ENCODE measurements around the gene MAPK8IP3. TPM values are rescaled to one million over a fixed set of nuclear protein-coding genes. Genes with fewer than 3 reads are reported as not detected.

MAPK8IP3 gene
- total RNA-seq, 3 donors from 2014 or later, result 41.1 to 82.6 (median 71.6) TPM

- no peak overlapping the region for H3K27ac ChIP-seq
- TF ChIP-seq CTCF (IDR thresholded peaks at IDR 0.05) (no peak), POLR2A (IDR thresholded peaks at IDR 0.05) (no peak), POLR2AphosphoS5 (IDR thresholded peaks at IDR 0.05) (no peak)
- peaks cover 0 to 15% of the 10 kb centered on the region in 2 donors for H3K4me1 ChIP-seq
- H3K27me3 ChIP-seq, result no peaks in the 10 kb centered on the region
- DNase-seq (ENCODE audit: low spot score in 2 of 2), result no peak
- peaks cover 5% of the 10 kb centered on the region for H3K36me3 ChIP-seq
- peak overlapping the region in 1 of 3 donors; percentile 96 for H3K4me3 ChIP-seq
- intact Hi-C loops (cut with DNase I; ENCODE audit: low total_unique reads), result no loop called here
- no peaks in the 10 kb centered on the region for H3K9me3 ChIP-seq
Observed at GRCh38 chr16:1780677-1781072, 74.7 kb downstream of the MAPK8IP3 start.

- peak overlapping the region; percentile 77 to 96 (median 94) for H3K4me3 ChIP-seq
- peak overlapping the region; percentile 83 to 91 for H3K27ac ChIP-seq
- no peaks in the 10 kb centered on the region for H3K27me3 ChIP-seq
- H3K4me1 ChIP-seq, result peaks cover 0 to 15% of the 10 kb centered on the region in 2 donors
- intact Hi-C loops (cut with DNase I; ENCODE audit: low total_unique reads), result no loop called here
- H3K36me3 ChIP-seq, result peaks cover 5% of the 10 kb centered on the region
- no peak for DNase-seq (ENCODE audit: low spot score in 2 of 2)
- TF ChIP-seq POLR2A (IDR thresholded peaks at IDR 0.05) (no peak), CTCF (IDR thresholded peaks at IDR 0.05) (no peak), POLR2AphosphoS5 (IDR thresholded peaks at IDR 0.05) (no peak)
- no peaks in the 10 kb centered on the region for H3K9me3 ChIP-seq
Observed at GRCh38 chr16:1781254-1781653, 75.3 kb downstream of the MAPK8IP3 start.

- DNase-seq (ENCODE audit: low spot score in 2 of 2), result no peak
- H3K36me3 ChIP-seq, result peaks cover under 1% of the 10 kb centered on the region
- H3K4me1 ChIP-seq, result peaks cover 0 to 15% of the 10 kb centered on the region in 2 donors
- no peaks in the 10 kb centered on the region for H3K9me3 ChIP-seq
- H3K27ac ChIP-seq, result peak overlapping the region; percentile 83 to 91
- peak overlapping the region; percentile 77 to 96 (median 94) for H3K4me3 ChIP-seq
- intact Hi-C loops (cut with DNase I; ENCODE audit: low total_unique reads), result no loop called here
- TF ChIP-seq POLR2A (IDR thresholded peaks at IDR 0.05), result no peak
- peak; percentile 15 to 18 (median 16) for TF ChIP-seq CTCF (IDR thresholded peaks at IDR 0.05)
- H3K27me3 ChIP-seq, result no peaks in the 10 kb centered on the region
Observed at GRCh38 chr16:1781758-1782407, 75.9 kb downstream of the MAPK8IP3 start.

- peak; percentile 100 for DNase-seq (ENCODE audit: low spot score in 2 of 2)
- Histone ChIP-seq H3K9me3 (no peaks in the 10 kb centered on the region), H3K36me3 (no peaks in the 10 kb centered on the region), H3K27ac (peak within 1 kb of the TSS; percentile 83 to 91), H3K27me3 (no peaks in the 10 kb centered on the region), H3K4me1 (peaks cover 0 to 15% of the 10 kb centered on the region in 2 donors), H3K4me3 (peak within 1 kb of the TSS; percentile 77 to 96 (median 94))
- intact Hi-C loops (cut with DNase I; ENCODE audit: low total_unique reads), result no loop called here
- TF ChIP-seq CTCF (IDR thresholded peaks at IDR 0.05) (no peak), POLR2AphosphoS5 (IDR thresholded peaks at IDR 0.05) (peak; percentile 25 to 76 (median 75))
Observed at GRCh38 chr16:1782408-1783264, 76.6 kb downstream of the MAPK8IP3 start, which contains the start of the genes NUBP2 and SPSB3. NUBP2 (plus strand) TSS chr16:1782960; CDS start chr16:1783021, 61 bp downstream. SPSB3 (minus strand) TSS chr16:1782571; CDS start chr16:1781483, 1,088 bp downstream.
